HG02588 (cell line): Measurements from ENCODE around the gene CYFIP2.

Source experiments
- ATAC-seq: cut with Tn5 transposase; IDR thresholded peaks from one replicate; pipeline ENCODE4 v1.9.1; 2021; ENCODE audit warnings: mild to moderate bottlenecking, moderate library complexity; ENCODE audit not compliant: unreplicated experiment

Gene CYFIP2

GRCh38 chr5:157312492-157312891 is 46.6 kb downstream of the CYFIP2 start:
- peak; percentile 69 for ATAC-seq

GRCh38 chr5:157322581-157322980 is 56.7 kb downstream of the CYFIP2 start:
- no peak for ATAC-seq

GRCh38 chr5:157323107-157323706 is 57.3 kb downstream of the CYFIP2 start:
- ATAC-seq: no peak

- no peak for ATAC-seq
Measured at GRCh38 chr5:157324237-157324636, 58.3 kb downstream of the CYFIP2 start.

GRCh38 chr5:157326440-157327005 is 60.6 kb downstream of the CYFIP2 start:
- ATAC-seq: no peak

- no peak for ATAC-seq
Measured at GRCh38 chr5:157327771-157328170, 61.8 kb downstream of the CYFIP2 start.

GRCh38 chr5:157328277-157328912 is 62.5 kb downstream of the CYFIP2 start:
- ATAC-seq: peak; percentile 92

GRCh38 chr5:157331807-157332206 is 65.9 kb downstream of the CYFIP2 start:
- ATAC-seq: no peak

GRCh38 chr5:157335534-157336422 is 69.9 kb downstream of the CYFIP2 start:
- ATAC-seq: no peak

- no peak for ATAC-seq
Measured at GRCh38 chr5:157336423-157336744, 70.5 kb downstream of the CYFIP2 start.

GRCh38 chr5:157339409-157339808 is 73.5 kb downstream of the CYFIP2 start:
- no peak for ATAC-seq

- ATAC-seq: no peak
Measured at GRCh38 chr5:157342822-157343402, 77.0 kb downstream of the CYFIP2 start.

GRCh38 chr5:157343842-157344790 is 78.2 kb downstream of the CYFIP2 start:
- ATAC-seq: no peak

GRCh38 chr5:157345067-157345466 is 79.1 kb downstream of the CYFIP2 start:
- ATAC-seq: no peak

- ATAC-seq: no peak
Measured at GRCh38 chr5:157345485-157345884, 79.6 kb downstream of the CYFIP2 start.

- no peak for ATAC-seq
Measured at GRCh38 chr5:157347301-157348048, 81.6 kb downstream of the CYFIP2 start.

GRCh38 chr5:157348049-157348400 is 82.1 kb downstream of the CYFIP2 start:
- ATAC-seq: no peak

- ATAC-seq: peak; percentile 73
Measured at GRCh38 chr5:157350939-157351801, 85.2 kb downstream of the CYFIP2 start.

- ATAC-seq: no peak
Measured at GRCh38 chr5:157351802-157352092, 85.8 kb downstream of the CYFIP2 start.
